Epidermal melanocyte (primary cell): ENCODE data around the gene SLC5A2.
"Not testable (repeated sequence)": the region's sequence is repeated elsewhere in the genome, so short reads cannot be mapped to it uniquely, and the experiment has no call there.

Experiments used
- DNase-seq: peaks from one replicate; pipeline ENCODE4 v3.0.0; 2011; ENCODE audit warnings: low spot score; ENCODE audit not compliant: insufficient read length

The SLC5A2 gene

DNA sequence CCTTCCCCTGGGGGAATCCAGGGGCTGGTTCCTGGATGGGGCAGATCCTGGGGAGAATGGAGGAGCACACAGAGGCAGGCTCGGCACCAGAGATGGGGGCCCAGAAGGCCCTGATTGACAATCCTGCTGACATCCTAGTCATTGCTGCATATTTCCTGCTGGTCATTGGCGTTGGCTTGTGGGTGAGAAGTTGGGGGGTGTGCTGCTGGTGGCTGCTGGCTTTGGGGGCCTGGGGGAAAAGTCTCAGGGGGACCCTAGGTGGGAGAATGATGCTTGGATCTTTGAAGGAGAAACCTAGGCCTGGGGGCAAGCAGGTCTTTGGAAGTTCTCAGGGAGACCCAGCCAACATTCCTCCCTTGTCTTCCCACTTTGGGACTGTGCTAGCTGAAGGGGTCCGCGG lies at the start of gene SLC5A2:
SLC5A2 (plus strand) TSS at position 43 of the 400 bp plus-strand sequence; CDS start at position 57, 14 bp downstream.
- no peak for DNase-seq

DNA sequence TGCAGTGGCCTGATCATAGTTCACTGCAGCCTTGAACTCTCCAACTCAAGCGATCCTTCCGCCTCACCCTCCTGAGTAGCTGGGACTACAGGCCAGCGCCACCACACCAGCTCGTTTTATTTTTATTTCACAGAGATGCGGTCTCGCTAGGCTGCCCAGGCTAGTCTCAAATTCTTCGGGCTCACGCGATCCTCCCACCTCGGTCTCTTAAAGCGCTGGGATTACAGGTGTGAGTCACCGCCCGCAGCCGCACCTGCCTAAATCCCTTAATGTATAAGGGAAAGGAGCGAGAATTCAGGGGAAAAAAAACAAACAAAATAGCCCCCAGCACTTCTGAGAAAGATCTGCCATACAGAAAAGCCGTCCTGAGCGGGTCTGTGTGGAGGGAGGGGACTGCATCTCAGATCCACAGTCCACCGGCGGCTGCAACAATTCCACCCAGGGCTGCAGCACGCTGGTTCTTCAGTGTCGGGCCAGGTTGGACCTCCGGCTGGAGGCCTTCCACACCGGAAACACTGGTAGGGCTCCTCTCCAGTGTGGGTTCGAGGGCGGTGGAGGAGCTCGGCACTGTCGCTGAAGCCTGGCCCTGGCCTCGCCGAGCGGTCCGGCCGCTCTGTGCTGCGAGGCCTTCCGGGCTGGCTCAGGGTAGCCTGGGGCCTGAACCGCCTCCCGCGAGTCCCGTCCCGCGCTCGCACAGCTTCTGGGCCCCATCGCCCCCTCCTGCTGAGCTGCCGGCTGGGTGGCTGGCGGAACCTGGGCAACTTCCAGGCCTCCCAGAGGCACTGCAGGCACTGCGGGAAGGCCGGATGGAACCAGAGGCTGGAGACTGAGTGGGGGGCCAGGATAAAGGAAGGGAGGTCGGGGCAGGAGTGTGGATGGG lies 47.3 kb upstream of the SLC5A2 start:
- DNase-seq = no peak

DNA sequence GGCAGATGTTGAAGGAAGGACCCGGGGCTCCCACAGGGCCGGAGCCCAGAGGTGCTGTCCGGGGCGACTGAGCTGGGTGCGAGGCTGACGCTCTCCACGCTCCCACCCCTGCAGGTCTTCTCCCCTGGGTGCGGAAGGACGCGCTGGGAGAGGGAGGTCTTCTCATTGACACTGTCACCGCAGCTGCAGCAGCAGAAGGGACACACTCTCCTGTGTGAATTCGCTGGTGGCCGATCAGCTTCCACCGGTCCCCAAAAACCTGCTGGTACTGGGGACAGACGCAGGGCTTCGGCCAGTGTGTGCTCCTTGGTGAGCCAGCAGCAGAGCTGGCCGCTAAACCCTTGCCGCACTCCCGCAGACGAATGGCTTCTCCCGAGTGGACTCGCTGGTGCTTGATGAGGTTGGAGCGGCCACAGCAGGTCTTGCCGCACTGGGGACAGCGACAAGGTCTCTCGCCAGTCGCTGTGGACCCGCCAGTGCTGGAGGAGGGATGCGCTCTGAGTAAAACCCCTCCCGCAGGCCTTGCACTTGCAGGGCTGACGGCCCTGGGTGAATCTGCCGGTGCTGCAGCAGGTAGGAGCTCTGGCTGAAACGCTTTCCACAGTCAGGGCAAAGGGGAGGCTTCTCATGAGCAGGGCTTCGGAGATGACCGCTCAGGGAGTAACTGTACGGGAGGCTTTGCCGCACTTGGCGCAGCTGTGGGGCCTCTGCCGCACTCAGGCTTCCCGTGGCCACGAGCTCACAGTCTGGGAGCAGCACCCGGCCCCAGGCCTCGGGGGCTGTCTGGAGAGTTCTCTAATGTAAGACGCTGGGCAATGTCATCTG lies 46.5 kb upstream of the SLC5A2 start:
- DNase-seq = no peak

DNA sequence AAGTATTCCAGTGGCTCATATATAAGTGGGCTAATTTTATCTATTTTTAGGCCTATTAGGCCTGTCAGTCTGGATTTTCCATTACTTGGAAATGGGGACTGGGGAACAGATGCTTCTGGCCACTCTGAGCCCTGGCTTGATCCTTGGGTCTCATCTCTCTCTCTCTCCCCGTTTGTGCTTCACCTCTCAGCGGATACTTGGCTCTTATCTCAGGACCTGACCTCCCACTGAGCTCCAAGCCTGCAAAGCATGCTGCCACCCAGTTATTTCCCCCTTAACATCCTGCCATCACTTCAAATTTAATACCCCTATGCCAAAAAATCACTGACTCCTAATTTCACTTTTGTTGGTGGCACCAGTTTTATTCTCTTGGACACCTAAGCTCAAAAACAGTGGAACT lies 44.5 kb upstream of the SLC5A2 start:
- no peak for DNase-seq

DNA sequence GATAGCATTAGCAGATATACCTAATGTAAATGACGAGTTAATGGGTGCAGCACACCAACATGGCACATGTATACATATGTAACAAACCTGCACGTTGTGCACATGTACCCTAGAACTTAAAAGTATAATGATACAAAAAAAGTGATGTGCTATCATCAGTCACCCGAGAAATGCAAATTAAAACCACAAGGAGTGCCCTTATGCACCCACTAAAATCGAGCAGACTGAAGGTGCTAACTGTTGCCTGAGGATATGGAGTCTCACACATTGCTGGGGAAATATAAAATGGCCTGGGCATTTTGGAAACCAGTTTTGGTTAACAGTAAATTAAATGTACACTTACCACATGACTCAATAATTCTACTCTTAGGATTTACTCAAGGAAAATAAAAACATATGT lies 43.9 kb upstream of the SLC5A2 start:
- DNase-seq = not testable (repeated sequence)

DNA sequence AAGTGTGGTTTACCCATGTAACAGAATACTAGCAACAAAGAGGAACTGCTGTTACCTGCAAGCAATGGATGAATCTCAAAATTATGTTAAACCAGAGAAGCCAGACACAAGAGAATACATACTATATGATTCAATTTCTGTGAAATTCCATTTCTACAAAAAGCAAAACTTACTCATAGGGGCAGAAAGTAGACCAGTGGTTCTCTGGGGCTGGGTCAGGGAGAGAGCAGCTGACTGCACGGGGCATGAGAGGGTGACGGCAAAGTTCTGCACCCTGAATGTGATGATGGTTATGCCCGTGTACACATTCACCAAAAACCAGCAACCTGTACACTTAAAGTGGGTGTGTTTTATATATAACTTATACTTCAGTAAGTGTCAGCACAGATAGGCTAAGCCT lies 43.4 kb upstream of the SLC5A2 start:
- no peak for DNase-seq

DNA sequence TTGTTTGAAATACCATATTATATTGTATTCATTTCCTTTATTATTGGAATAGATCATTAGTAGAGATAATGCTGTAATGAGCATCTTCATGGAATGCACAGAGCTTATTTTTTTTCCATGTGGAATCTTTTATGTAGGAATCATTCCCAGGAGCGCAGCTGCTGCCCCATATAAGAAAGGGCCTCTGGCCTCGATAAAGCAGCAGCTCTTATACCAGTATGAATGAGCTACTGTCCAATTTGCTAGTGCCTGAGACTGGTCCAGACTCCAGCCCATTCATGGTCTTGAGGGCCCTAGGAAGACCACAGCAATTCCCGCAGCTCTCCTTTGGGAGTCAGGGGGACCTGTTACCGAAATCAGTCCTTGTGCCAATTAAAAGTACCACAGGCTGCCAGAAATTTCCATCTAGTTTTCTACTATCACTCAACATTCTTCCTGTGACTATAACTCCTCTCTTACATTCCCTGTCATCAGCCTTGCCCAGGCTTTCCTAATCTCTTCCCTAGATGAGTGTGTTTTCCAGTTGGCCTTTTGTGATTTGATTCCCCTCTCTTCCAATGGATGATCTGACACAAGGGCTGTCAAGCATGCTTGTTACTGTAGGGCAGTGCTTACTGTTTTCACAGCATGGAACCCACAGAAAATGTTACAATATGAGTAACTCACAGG lies 42.3 kb upstream of the SLC5A2 start:
- no peak for DNase-seq

DNA sequence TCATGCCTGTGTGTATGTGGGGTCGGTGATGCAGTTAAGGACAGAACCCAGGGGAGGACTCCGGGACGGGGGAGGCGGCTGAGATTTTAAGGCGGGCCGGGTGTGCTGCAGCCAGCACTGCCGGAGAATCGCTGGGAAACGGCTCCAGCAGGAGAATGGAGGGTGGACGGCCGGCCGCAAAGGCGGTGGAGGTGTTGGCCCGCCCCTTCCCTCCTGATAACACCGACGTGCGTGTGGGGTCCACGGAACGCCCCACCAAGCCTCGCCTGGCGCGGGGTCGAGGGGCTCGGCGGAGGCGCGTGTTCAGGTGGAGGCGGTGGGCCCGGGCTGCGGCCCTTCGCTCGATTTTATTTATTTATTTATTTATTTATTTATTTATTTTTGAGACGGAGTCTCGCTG lies 41.0 kb upstream of the SLC5A2 start:
- no peak for DNase-seq

DNA sequence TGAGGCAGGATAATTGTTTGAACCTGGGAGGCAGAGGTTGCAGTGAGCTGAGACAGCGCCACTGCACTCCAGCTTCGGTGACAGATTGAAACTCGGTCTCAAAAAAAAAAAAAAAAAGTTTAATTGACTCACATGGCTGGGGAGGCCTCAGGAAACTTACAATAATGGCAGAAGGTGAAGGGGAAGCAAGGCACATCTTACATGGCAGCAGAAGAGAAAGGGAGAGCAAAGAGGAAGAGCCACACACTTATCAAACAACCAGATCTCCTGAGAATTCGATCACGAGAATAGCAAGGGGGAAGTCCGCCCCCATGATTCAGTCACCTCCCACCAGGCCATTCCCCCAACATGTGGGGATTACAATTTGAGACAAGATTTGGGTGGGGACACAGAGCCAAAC lies 37.0 kb upstream of the SLC5A2 start:
- DNase-seq = not testable (repeated sequence)

DNA sequence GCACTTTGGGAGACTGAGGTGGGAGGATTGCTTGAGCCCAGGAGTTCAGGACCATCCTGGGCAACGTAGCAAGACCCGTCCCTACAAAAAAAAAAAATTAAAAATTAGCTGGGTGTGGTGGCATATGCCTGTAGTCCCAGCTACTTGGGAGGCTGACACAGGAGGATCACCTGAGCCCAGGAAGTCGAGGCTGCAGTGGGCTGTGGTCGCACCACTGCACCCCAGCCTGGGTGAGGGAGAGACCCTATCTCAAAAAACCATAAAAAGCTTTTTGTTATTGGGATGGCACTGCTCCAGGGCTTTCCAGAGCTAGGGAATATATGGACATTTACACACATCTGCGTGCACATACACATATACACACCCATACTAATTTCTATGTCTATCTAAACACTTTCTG lies 31.7 kb upstream of the SLC5A2 start:
- DNase-seq = no peak

DNA sequence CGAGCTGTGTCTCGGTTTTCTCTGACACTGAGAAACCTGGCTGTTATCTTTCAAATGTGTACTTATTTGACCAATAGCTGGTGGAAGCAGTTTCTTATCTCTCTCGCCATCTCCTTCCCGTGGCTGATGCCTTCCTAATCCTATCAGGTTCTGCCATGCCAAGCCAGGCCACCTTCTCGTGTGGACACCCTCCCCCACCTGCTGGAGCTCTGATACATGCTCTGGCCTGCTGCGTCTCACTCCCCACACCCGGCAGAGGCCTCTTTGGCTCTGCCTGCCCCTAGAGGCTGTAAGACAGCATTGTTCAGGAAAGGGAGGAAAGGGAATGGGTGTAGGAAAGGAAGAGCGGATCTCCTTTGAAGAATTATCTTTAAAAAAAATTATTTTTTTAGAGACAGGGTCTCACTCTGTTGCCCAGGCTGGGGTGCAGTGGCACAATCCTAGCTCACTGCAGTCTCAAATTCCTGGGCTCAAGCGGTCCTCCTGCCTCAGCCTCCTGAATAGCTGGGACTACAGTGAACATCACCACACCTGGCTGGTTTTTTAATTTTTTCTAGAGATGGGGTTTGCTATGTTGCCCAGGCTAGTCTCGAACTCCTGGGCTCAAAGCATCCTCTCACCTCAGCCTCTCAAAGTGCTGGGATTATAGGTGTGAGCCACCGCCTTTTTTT lies 31.1 kb upstream of the SLC5A2 start:
- peak; percentile 68 for DNase-seq

DNA sequence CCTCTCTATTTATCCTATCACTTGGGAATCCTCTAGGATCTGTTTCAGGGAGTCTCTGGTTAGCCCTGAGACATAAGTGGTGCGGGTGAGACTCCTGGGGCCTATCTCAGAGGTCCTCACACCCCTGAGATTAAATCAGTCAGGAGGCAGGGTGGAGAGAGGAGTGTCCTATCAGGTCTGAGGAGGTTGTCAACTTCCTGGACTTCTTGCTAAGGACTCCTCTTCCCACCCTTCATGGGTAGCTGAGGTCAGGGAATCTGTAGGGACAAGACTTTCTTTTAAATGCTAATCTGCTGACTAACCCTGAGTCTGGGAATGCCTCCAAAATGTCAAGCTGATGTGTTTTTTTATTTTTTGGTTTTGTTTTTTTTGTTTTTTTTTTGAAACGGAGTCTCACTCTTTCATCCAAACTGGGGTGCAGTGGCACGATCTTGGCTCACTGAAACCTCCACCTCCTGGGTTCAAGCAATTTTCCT lies 30.3 kb upstream of the SLC5A2 start:
- peak; percentile 49 for DNase-seq

DNA sequence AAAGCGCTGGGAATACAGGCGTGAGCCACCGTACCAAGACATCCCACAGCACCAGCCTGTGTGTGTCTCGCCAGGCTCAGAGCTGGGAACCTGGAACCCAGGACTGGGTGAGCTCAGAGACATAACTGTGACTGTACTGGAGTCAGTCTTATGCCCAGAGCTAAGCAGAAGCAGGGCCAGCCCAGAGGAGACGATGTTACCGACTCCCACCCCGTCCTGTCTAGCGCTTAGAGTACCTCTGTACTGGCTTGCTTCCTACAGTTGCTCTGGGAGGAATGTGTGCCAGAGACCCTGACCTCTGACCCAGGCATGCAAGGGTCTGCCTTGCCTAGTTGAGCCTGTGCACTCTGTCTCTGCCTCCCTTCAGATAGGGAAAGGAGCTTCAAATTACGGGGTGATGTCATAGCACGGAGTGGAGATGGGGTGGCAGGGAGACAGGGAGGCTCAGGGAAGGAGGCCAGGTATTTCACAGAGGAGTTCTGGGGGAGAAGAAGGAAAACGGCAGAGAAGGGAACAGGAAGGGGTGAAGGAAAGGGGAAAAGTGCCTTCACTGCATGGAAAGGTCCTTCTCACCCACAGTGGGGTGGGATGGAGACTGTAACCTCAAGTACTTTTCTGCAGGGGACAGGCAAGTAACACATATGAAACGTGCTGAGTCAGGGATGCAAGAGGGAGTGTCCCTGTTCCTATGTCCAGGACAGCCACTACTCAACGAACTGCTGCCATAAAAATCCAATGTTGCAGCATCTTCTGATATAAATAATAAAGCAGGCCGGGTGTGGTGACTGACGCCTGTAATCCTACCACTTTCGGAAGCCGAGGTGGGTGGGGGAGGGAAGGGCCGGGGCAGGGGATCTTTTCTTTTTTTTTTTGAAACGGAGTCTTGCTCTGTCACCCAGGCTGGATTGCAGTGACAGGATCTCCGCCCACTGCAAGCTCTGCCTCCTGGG lies 29.4 kb upstream of the SLC5A2 start:
- no peak for DNase-seq

DNA sequence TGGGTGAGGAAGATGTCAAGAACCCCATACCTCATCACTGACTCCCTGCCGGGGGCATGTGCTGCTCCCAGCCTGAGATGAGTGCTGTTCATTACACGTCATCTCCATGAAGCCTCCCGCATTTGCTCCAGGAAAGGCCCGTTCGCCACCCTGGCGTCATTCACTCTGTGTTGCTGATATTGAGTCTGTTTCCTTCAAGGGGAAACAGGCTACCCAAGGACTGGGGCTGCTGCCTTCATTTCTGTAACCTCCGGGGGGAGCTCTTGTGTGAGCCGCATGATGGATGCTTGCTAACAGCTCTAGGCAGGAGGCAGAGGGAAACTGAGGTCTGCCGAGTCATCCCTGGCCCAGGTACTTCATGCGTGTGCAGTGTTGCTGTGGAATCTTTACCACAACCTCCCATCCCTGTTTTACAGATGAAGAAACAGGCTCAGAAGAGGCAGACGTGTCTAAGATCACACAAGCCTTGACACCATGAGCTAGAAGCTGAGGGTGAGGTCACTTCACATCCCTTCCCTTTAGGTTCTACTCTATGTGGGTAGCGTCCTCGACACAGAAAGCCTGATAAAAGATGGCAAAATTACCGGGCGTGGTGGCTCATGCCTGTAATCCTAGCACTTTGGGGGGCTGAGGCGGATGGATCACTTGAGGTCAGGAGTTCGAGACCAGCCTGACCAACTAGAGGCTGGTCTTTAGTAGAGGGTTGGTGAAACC lies 27.2 kb upstream of the SLC5A2 start:
- no peak for DNase-seq

DNA sequence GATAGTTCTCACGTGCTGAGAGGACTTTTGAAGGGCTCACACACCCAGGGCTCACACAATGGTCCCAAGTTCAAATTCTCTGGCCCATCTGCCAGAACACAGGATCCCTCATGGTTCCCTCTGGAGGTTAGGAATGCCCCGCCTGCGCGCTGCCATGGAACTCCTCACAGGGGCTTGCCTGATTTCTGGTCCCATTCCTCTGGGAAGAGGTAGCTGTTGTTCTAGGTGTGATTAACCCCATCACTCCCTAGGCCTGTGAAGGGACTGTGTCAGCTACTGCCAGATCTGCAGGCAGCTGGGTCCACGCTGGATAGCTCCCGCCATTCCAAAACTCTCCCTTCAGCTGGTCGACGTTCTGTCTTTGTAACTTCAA lies 25.9 kb upstream of the SLC5A2 start:
- no peak for DNase-seq

DNA sequence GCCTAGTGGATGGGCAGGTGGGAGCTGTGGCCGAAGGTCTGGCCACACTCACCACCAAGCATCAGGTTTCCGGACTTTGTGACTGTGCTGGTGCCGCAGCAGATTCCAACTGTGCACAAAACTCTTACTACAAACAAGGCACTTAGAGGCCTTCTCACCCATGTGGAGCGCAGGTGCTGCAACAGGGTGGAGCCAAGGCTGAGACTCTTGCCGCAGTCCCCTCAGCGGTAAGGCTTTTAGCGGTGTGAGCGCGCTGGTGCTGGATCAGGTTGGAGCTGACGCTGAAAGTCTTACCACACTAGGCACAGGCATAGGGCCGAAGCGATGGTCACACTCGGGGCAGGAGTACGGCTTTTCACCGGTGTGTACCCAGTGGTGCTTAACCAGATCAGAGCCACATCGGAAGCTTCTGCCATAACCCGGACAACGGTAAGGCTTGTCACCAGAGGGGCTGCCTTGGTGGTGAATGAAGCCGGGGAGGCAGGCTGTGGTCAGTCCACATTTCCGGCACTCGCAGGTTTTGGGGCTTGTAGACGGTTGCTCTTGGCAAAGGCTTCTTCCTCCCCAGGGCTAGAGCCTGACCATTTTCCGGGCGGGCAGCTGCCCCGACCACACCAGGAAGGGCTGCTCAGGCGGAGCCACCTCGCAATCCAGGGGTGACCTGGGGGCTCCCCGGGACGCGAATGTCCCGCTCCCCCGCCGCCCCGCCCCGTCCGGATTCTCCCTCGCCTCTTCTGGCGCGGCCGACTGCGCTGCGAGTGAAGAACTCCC lies 24.7 kb upstream of the SLC5A2 start:
- no peak for DNase-seq

DNA sequence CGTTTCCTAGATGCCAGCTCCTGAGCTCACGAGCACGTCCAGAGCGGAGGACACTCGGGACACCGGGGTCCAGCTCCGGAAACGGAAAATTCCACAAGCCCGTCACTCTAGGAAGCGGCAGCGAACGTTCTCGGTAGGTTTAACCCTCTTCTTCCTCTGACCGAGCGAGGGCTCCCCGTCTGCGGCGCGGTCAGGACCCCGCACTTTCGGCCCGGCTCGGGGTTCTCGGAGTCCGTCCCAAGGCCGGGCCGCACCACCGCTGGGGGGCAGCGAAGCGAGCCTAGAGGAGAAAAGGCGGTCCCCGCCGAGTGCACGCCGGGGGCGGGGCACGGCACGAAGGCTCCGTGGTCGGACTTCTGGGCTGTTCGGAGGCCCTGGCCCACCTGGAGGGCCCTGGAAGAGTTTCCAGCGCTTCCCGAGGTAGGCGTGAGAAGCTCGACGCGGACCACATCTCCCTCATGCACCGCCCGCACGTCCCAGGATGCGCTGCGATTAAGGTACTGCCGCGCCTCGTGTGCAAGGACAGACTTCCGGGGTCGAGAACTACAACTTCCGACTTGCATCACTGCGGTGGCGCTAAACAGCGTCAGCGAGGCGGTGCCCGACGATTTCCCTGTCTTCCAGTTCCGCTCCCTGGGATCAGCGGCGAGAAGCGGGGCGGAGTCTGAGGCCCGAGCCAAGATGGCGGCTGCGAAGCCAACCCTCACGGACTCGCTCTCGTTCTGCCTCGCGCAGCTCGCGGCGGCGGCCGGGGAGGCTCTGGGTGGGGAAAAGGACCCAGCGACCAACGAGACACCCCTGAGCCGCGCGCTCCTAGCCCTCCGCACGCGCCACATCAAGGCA lies 23.9 kb upstream of the SLC5A2 start, which contains the start of gene ARMC5:
ARMC5 (plus strand) TSS at position 658 of the 843 bp plus-strand sequence; CDS start at position 682, 24 bp downstream.
- peak; percentile 83 for DNase-seq
